H54 (cell line): ENCODE results near the gene POLR2H.

Experiments
- DNase-seq: peaks from one replicate; pipeline ENCODE4 v3.0.0; 2011; ENCODE audit warnings: low spot score, mixed read lengths; ENCODE audit not compliant: insufficient read length
- FAIRE-seq: peaks from 3 replicates; lab custom pipeline; 2011; peaks lifted over from hg19 to GRCh38; lab: Jason Lieb, UNC
- POLR2A ChIP-seq: IDR thresholded peaks from 2 replicates; pipeline ENCODE4 v1.6.1; 2011; ENCODE audit warnings: low read depth, mild to moderate bottlenecking, low read length

Gene POLR2H

DNA sequence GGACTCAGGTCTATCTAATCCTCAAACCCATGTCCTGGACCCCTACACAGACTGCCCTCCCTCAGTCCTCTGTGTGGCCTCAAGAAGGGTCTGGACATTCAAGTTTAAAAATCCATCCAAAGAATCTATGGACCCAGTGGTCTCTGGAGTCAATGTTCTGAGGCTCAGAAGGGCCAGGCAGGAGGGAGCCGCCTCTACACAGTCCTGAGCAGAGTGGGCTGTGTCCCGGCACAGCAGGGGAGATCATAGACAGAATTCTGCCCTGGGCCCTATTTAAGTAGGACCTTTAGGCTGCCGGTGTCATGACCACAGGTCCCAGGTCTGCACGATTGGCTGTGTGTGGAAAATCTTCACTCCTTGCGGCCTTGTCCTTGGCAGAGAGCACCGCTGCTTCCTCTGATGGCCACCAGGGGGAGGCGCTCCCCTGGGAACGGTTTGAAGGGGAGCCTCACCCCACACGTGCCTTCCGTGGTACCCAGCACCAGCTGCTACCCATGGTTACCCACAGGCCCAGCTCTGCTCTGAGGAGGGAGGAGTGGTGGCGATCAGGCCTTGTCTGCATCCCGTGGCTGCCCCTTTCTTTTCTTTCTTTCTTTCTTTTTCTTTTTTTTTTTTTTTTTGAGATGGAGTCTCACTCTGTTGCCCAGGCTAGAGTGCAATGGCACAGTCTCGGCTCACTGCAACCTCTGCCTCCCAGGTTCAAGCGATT, 56.3 kb downstream of the POLR2H start:
- DNase-seq (peak; percentile 91), FAIRE-seq (peak; percentile 74)
- TF ChIP-seq POLR2A = no peak
